ENCODE data around the gene CIROP. TPM values are rescaled to one million over a fixed set of nuclear protein-coding genes. Genes with fewer than 3 reads are reported as not detected.

Gene CIROP
- total and polyA plus RNA-seq, 12 donors, result not detected

- 79 to 100% (median 92%) methylated on average over 1 of the region's 1 CpG for WGBS, 4 donors
- TF ChIP-seq POLR2A (IDR thresholded peaks at IDR 0.05), result no peak
- TF ChIP-seq, protein P1, sequence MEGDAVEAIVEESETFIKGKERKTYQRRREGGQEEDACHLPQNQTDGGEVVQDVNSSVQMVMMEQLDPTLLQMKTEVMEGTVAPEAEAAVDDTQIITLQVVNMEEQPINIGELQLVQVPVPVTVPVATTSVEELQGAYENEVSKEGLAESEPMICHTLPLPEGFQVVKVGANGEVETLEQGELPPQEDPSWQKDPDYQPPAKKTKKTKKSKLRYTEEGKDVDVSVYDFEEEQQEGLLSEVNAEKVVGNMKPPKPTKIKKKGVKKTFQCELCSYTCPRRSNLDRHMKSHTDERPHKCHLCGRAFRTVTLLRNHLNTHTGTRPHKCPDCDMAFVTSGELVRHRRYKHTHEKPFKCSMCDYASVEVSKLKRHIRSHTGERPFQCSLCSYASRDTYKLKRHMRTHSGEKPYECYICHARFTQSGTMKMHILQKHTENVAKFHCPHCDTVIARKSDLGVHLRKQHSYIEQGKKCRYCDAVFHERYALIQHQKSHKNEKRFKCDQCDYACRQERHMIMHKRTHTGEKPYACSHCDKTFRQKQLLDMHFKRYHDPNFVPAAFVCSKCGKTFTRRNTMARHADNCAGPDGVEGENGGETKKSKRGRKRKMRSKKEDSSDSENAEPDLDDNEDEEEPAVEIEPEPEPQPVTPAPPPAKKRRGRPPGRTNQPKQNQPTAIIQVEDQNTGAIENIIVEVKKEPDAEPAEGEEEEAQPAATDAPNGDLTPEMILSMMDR (IDR thresholded peaks at IDR 0.05), result no peak
- H3K36me3 ChIP-seq (replicated peaks in 1 of 2), result peaks cover 0 to 74% of the 10 kb centered on the region in 2 donors
- H3K27ac ChIP-seq, result peak overlapping the region in 1 of 5 donors; percentile 4
- intact Hi-C loops (cut with DNase I), result no loop called here
- DNase-seq, result no peak
- H3K4me3 ChIP-seq, result no peak overlapping the region
- peaks cover 36 to 46% of the 10 kb centered on the region in 2 donors for H3K4me1 ChIP-seq (replicated peaks in 1 of 2)
- no peaks in the 10 kb centered on the region for H3K27me3 ChIP-seq
- no peaks in the 10 kb centered on the region for H3K9me3 ChIP-seq (replicated peaks in 1 of 3)
Observed at GRCh38 chr14:23074906-23075305, 29.9 kb downstream of the CIROP start.

DNA sequence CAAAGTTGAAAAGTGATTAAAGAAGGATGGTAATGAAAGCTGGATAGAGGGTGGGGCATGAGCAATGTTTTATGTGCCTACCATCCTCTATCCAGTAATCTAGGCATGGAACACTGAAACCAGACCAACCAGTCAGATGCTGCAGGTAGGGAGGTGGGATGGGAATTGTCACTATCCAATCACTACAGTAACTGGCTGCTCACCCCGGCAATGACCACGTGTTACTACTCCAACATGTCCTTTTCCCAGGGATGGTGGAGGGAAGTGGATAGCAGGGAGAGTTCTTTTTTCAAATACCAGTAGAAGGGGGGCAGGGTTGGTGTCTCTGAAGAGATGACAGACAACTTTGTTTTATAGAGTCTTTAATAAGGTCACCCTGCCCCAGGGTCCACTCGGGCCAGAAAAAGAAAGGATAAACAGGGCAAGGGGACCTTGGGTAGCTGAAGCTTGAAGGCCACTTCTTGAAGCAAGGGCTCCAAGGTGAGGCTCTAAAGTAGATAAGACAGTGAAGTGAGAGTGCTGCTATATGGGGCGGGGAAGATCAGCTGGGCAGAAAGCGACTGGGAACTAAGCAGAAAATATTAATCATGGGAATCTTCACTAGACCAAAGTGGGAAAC lies 32.8 kb downstream of the CIROP start:
- peaks cover 0 to 62% of the 10 kb centered on the region in 2 donors for H3K36me3 ChIP-seq (replicated peaks in 1 of 2)
- 25 to 29% (median 26%) methylated on average over 5 of the region's 5 CpGs for WGBS, 4 donors

DNA sequence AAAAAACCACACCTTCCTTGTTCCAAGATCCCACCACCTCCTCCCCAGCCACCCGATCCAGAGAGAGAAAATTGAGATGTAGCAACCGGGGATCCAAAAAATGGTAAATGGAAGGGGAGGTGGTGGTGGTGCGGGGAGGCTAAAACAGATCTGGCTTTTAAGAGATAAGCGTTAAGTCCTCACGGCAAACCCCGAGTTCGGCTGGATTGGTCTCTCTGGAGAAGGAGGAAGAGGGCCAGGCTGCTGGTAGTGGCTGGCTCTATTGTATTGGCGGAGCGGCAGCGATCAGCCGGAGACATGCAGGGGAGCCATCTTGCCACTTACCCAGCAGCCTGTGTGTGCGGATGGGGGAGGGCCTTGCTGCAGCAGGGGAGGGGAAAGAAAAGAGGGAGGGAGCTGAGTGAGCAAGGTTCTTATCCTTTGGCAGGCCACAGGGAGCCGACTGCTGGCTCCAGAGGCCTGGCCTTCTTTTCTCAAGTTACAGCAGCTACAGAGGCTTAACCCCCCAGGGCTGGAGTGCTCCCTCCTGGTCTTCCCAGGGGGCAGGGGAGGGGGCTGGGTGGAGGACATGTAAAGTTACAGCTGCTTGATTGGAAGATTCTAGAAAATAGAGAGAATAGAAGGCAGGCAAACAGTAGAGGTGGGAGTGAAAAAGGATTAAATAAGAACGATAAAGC lies 33.4 kb downstream of the CIROP start:
- H3K27me3 ChIP-seq, result no peaks in the 10 kb centered on the region
- 0 to 2% (median 1%) methylated on average over 13 to 14 of the region's 14 CpGs for WGBS, 4 donors
- H3K9me3 ChIP-seq (replicated peaks in 1 of 3), result no peaks in the 10 kb centered on the region
- H3K27ac ChIP-seq, result peak overlapping the region; percentile 50 to 86 (median 74)
- intact Hi-C loops (cut with DNase I), result no loop called here
- peak; percentile 84 to 93 (median 91) for DNase-seq
- peak overlapping the region in 3 of 4 donors; percentile 47 to 69 (median 66) for H3K4me3 ChIP-seq
- H3K36me3 ChIP-seq (replicated peaks in 1 of 2), result peaks cover 0 to 62% of the 10 kb centered on the region in 2 donors
- TF ChIP-seq, protein P1 (IDR thresholded peaks at IDR 0.05), result no peak
- TF ChIP-seq POLR2A (IDR thresholded peaks at IDR 0.05), result peak; percentile 21 to 81
- H3K4me1 ChIP-seq (replicated peaks in 1 of 2), result peaks cover 21 to 39% of the 10 kb centered on the region in 2 donors

More for the DNA sequence above, 32.8 kb downstream of the CIROP start:
- H3K4me3 ChIP-seq, result no peak overlapping the region
- peaks cover 21 to 39% of the 10 kb centered on the region in 2 donors for H3K4me1 ChIP-seq (replicated peaks in 1 of 2)
- H3K27ac ChIP-seq, result peak overlapping the region in 4 of 5 donors; percentile 65 to 86 (median 80)
- H3K9me3 ChIP-seq (replicated peaks in 1 of 3), result no peaks in the 10 kb centered on the region
- no peaks in the 10 kb centered on the region for H3K27me3 ChIP-seq
- intact Hi-C loops (cut with DNase I), result no loop called here
- DNase-seq, result peak in 3 of 7 donors; percentile 26 to 54 (median 27)
- TF ChIP-seq, protein P1 (IDR thresholded peaks at IDR 0.05), result no peak
- no peak for TF ChIP-seq POLR2A (IDR thresholded peaks at IDR 0.05)

GRCh38 chr14:23070262-23071129 lies 34.3 kb downstream of the CIROP start:
- peaks cover 0 to 62% of the 10 kb centered on the region in 2 donors for H3K36me3 ChIP-seq (replicated peaks in 1 of 2)

More at GRCh38 chr14:23070262-23071129, 34.3 kb downstream of the CIROP start:
- no peaks in the 10 kb centered on the region for H3K9me3 ChIP-seq (replicated peaks in 1 of 3)
- H3K4me1 ChIP-seq (replicated peaks in 1 of 2), result peaks cover 21 to 41% of the 10 kb centered on the region in 2 donors
- H3K27ac ChIP-seq, result peak overlapping the region in 4 of 5 donors; percentile 18 to 86 (median 70)
- no peaks in the 10 kb centered on the region for H3K27me3 ChIP-seq
- TF ChIP-seq POLR2A (IDR thresholded peaks at IDR 0.05), result no peak
- TF ChIP-seq, protein P1 (IDR thresholded peaks at IDR 0.05), result no peak
- H3K4me3 ChIP-seq, result peak overlapping the region in 2 of 4 donors; percentile 47 to 69
- peak in 2 of 7 donors; percentile 13 to 47 for DNase-seq
- 8 to 9% (median 8%) methylated on average over 10 of the region's 10 CpGs for WGBS, 4 donors
- intact Hi-C loops (cut with DNase I), result no loop called here
